IMR-90 (cell line): ENCODE results near the gene LRRC26. TPM values are rescaled to one million over a fixed set of nuclear protein-coding genes. Genes with fewer than 3 reads are reported as not detected.

ENCODE experiments used
- ATAC-seq: fragments of 200-7000 bp; cut with Tn5 transposase; 2 replicates; pipeline ENCODE4 v1.9.1; 2020; ENCODE audit warnings: low read depth, mild to moderate bottlenecking, moderate library complexity
- BruUV-seq: library from RNA; stranded (reverse); fragments of 400-500 nt; replicated peaks from 2 replicates; lab custom pipeline; 2021; lab: Mats Ljungman, UMichigan
- CTCF ChIA-PET: fragments of 300-600 bp; formaldehyde crosslinking; extraction: SDS; loops from one replicate; lab custom pipeline; 2021; ENCODE audit warnings: antibody characterized with exemption; lab: Yijun Ruan, JAX
- POLR2A ChIA-PET: fragments of 300-600 bp; sonication (Branson Sonifier 250); formaldehyde crosslinking; loops from one replicate; lab custom pipeline; 2022; ENCODE audit warnings: antibody characterized with exemption; ENCODE audit not compliant: unreplicated experiment; lab: Charles Lee
- DNase-seq: peaks from one replicate; pipeline ENCODE4 v3.0.0; 2013
- H2AFZ ChIP-seq: replicated peaks from 2 replicates; pipeline ENCODE3; 2013; ENCODE audit warnings: low read length, mild to moderate bottlenecking; ENCODE audit not compliant: poor library complexity
- H2AK5ac ChIP-seq: 2 replicates; pipeline ENCODE4 v1.6.1; 2013; ENCODE audit warnings: low read depth, low read length, inconsistent platforms
- H2AK9ac ChIP-seq: replicated peaks from 2 replicates; pipeline ENCODE3; 2013; ENCODE audit warnings: mild to moderate bottlenecking, low read depth, low read length, moderate library complexity; ENCODE audit not compliant: poor library complexity
- H2BK120ac ChIP-seq: 2 replicates; pipeline ENCODE4 v1.6.1; 2013; ENCODE audit warnings: low read depth, low read length, inconsistent platforms
- H2BK15ac ChIP-seq: 3 replicates; pipeline ENCODE4 v1.6.1; 2013; ENCODE audit warnings: low read depth, low read length, inconsistent platforms
- H2BK20ac ChIP-seq: 2 replicates; pipeline ENCODE4 v1.6.1; 2013; ENCODE audit warnings: low read depth, mild to moderate bottlenecking, inconsistent platforms, low read length, moderate library complexity
- H2BK5ac ChIP-seq: 2 replicates; pipeline ENCODE4 v1.6.1; 2013; ENCODE audit warnings: mild to moderate bottlenecking, low read depth, low read length, inconsistent platforms; ENCODE audit not compliant: poor library complexity, severe bottlenecking
- H3K14ac ChIP-seq: replicated peaks from 2 replicates; pipeline ENCODE4 v1.6.1; 2013; ENCODE audit warnings: low read depth, low read length, inconsistent platforms
- H3K18ac ChIP-seq: 2 replicates; pipeline ENCODE4 v1.6.1; 2013; ENCODE audit warnings: low read depth, low read length, control low read depth
- H3K23ac ChIP-seq: 2 replicates; pipeline ENCODE4 v1.6.1; 2013; ENCODE audit warnings: low read depth, low read length, inconsistent platforms
- H3K27ac ChIP-seq: 2 replicates; pipeline ENCODE4 v1.5.1; 2013; ENCODE audit warnings: mild to moderate bottlenecking, control low read depth, low read length; ENCODE audit not compliant: insufficient read depth
- H3K27me3 ChIP-seq: 2 replicates; pipeline ENCODE4 v1.6.1; 2013; ENCODE audit warnings: low read length; ENCODE audit not compliant: control insufficient read depth, insufficient read depth
- H3K36me3 ChIP-seq: 2 replicates; pipeline ENCODE4 v1.6.1; 2013; ENCODE audit warnings: low read length, mixed read lengths; ENCODE audit not compliant: control insufficient read depth, insufficient read depth
- H3K4ac ChIP-seq: 2 replicates; pipeline ENCODE4 v1.6.1; 2013; ENCODE audit warnings: low read depth, low read length, inconsistent platforms
- H3K4me1 ChIP-seq: 2 replicates; pipeline ENCODE4 v1.6.1; 2013; ENCODE audit warnings: low read length, mixed read lengths; ENCODE audit not compliant: control insufficient read depth, insufficient read depth
- H3K4me2 ChIP-seq: 2 replicates; pipeline ENCODE4 v1.6.1; 2013; ENCODE audit warnings: low read depth, mild to moderate bottlenecking, control low read depth, low read length, moderate library complexity
- H3K4me3 ChIP-seq: 2 replicates; pipeline ENCODE4 v1.5.1; 2013; ENCODE audit warnings: low read depth, mild to moderate bottlenecking, control low read depth, low read length, moderate library complexity; ENCODE audit not compliant: insufficient read depth
- H3K56ac ChIP-seq: 2 replicates; pipeline ENCODE4 v1.6.1; 2013; ENCODE audit warnings: low read length, inconsistent platforms; ENCODE audit not compliant: insufficient read depth; ENCODE audit errors: extremely low read depth
- H3K79me1 ChIP-seq, 2 experiments: 2 replicates each; pipeline ENCODE4 v1.6.1; 2013; ENCODE audit warnings: low read length in 2 of 2, inconsistent platforms in 1 of 2, low read depth in 1 of 2
- H3K9ac ChIP-seq: 2 replicates; pipeline ENCODE4 v1.6.1; 2013; ENCODE audit warnings: low read depth, low read length, control low read depth
- H3K9me1 ChIP-seq: 2 replicates; pipeline ENCODE4 v1.6.1; 2013; ENCODE audit warnings: low read length, inconsistent platforms; ENCODE audit not compliant: insufficient read depth
- H3K9me3 ChIP-seq: 2 replicates; pipeline ENCODE4 v1.6.1; 2013; ENCODE audit warnings: low read length; ENCODE audit not compliant: control insufficient read depth, insufficient read depth
- H4K20me1 ChIP-seq: 2 replicates; pipeline ENCODE4 v1.6.1; 2013; ENCODE audit warnings: low read length, inconsistent platforms; ENCODE audit not compliant: insufficient read depth
- H4K5ac ChIP-seq: 2 replicates; pipeline ENCODE4 v1.6.1; 2013; ENCODE audit warnings: mild to moderate bottlenecking, low read depth, low read length, control low read depth
- H4K8ac ChIP-seq, 2 experiments: 2 replicates each; pipeline ENCODE4 v1.6.1; 2013; ENCODE audit warnings: low read depth in 2 of 2, low read length in 2 of 2, control low read depth in 1 of 2, inconsistent platforms in 1 of 2
- H4K91ac ChIP-seq: 2 replicates; pipeline ENCODE4 v1.6.1; 2013; ENCODE audit warnings: low read depth, low read length, inconsistent platforms; ENCODE audit not compliant: insufficient read depth
- BHLHE40 ChIP-seq: fragments of 150-350 bp; IDR thresholded peaks from 2 replicates; pipeline ENCODE4 v1.6.1; 2016; ENCODE audit warnings: mild to moderate bottlenecking, low read depth, low read length
- CEBPB ChIP-seq: IDR thresholded peaks from 2 replicates; pipeline ENCODE4 v1.6.1; 2012; ENCODE audit warnings: low read depth, low read length, improper control_type of control experiment
- CHD1 ChIP-seq: IDR thresholded peaks from 2 replicates; pipeline ENCODE4 v1.6.1; 2012; ENCODE audit warnings: low read depth, low read length, improper control_type of control experiment
- FOS ChIP-seq: fragments of 150-350 bp; IDR thresholded peaks from 2 replicates; pipeline ENCODE4 v1.6.1; 2016; ENCODE audit warnings: low read depth, low read length
- MAFK ChIP-seq: IDR thresholded peaks from 2 replicates; pipeline ENCODE4 v1.6.1; 2012; ENCODE audit warnings: low read depth, low read length, improper control_type of control experiment
- MAZ ChIP-seq: IDR thresholded peaks from 2 replicates; pipeline ENCODE4 v1.6.1; 2012; ENCODE audit warnings: low read depth, mild to moderate bottlenecking, low read length, improper control_type of control experiment, moderate library complexity, borderline replicate concordance
- MXI1 ChIP-seq: IDR thresholded peaks from 2 replicates; pipeline ENCODE4 v1.6.1; 2012; ENCODE audit warnings: low read depth, mild to moderate bottlenecking, low read length, moderate library complexity, borderline replicate concordance
- NFE2L2 ChIP-seq: fragments of 150-350 bp; IDR thresholded peaks from 2 replicates; pipeline ENCODE4 v1.6.1; 2016; ENCODE audit warnings: low read depth, mild to moderate bottlenecking, low read length
- POLR2A ChIP-seq: IDR thresholded peaks from 2 replicates; pipeline ENCODE4 v1.6.1; 2012; ENCODE audit warnings: mild to moderate bottlenecking, low read depth, low read length
- RAD21 ChIP-seq: IDR thresholded peaks from 2 replicates; pipeline ENCODE4 v1.6.1; 2012; ENCODE audit warnings: low read length, improper control_type of control experiment
- RCOR1 ChIP-seq: IDR thresholded peaks from 2 replicates; pipeline ENCODE4 v1.6.1; 2012; ENCODE audit warnings: mild to moderate bottlenecking, low read length, improper control_type of control experiment; ENCODE audit not compliant: insufficient replicate concordance
- RFX5 ChIP-seq: IDR thresholded peaks from 2 replicates; pipeline ENCODE4 v1.8.0; 2012; ENCODE audit warnings: low read depth, mild to moderate bottlenecking, low read length, moderate library complexity
- SMC3 ChIP-seq: fragments of 150-350 bp; IDR thresholded peaks from 2 replicates; pipeline ENCODE4 v1.6.1; 2016; ENCODE audit warnings: low read depth, mild to moderate bottlenecking, antibody characterized with exemption, low read length, moderate library complexity
- whole genome bisulfite sequencing, 2 experiments: methylation state at CpG; one replicate each; pipeline versions ENCODE4 v1.1.5 to v1.1.7; 2013; ENCODE audit warnings: missing lambda C conversion rate in 2 of 2; ENCODE audit not compliant: insufficient read length in 1 of 2; ENCODE audit errors: extremely low coverage in 2 of 2; 5-methylcytosine and 5-hydroxymethylcytosine counted together
- dilution Hi-C: fragments of 300-500 bp; cut with HindIII; formaldehyde crosslinking; loops from one replicate; pipeline ENCODE4 v1.14.3; 2018; ENCODE audit warnings: low sequenced_read_pairs; ENCODE audit not compliant: unreplicated experiment
- in situ Hi-C: fragments of 300-500 bp; cut with MboI; formaldehyde crosslinking; loops from 3 replicates; pipeline ENCODE4 v1.14.3; 2019; ENCODE audit warnings: low sequenced_read_pairs, inconsistent platforms, mixed read lengths
- intact Hi-C: fragments of 100-400 bp; cut with micrococcal nuclease; formaldehyde crosslinking; loops from 2 replicates; pipeline ENCODE4 v1.10.0; 2022
- polyA plus RNA-seq, 3 experiments: library from polyadenylated mRNA; depleted of rRNA; stranded (reverse); fragments of >200 nt; gene quantifications; 2 replicates each; pipeline ENCODE4 v1.2.3, GENCODE V29; 2012; ENCODE audit warnings: low replicate concordance in 1 of 3
- total RNA-seq: library from RNA; depleted of rRNA; stranded (reverse); fragments of >200 nt; gene quantifications from 2 replicates; pipeline ENCODE4 v1.2.3, GENCODE V29; 2012
- TF ChIP-seq, protein P1 (sequence below): conservative IDR thresholded peaks from 2 replicates; pipeline ENCODE4 v1.5.1; 2012; ENCODE audit warnings: mild to moderate bottlenecking, low read depth, low read length, improper control_type of control experiment
- TF ChIP-seq, protein P2 (sequence below): fragments of 150-350 bp; IDR thresholded peaks from 2 replicates; pipeline ENCODE4 v1.6.1; 2016; ENCODE audit warnings: low read depth, mild to moderate bottlenecking, low read length, moderate library complexity, borderline replicate concordance
- TF ChIP-seq, protein P3 (sequence below): fragments of 150-350 bp; IDR thresholded peaks from 2 replicates; pipeline ENCODE4 v1.6.1; 2017; ENCODE audit warnings: mild to moderate bottlenecking, antibody characterized with exemption, low read length, low read depth

The LRRC26 gene
- total and polyA plus RNA-seq, 2 of the 4 experiments (the other 2 are of a cell fraction): not detected

DNA sequence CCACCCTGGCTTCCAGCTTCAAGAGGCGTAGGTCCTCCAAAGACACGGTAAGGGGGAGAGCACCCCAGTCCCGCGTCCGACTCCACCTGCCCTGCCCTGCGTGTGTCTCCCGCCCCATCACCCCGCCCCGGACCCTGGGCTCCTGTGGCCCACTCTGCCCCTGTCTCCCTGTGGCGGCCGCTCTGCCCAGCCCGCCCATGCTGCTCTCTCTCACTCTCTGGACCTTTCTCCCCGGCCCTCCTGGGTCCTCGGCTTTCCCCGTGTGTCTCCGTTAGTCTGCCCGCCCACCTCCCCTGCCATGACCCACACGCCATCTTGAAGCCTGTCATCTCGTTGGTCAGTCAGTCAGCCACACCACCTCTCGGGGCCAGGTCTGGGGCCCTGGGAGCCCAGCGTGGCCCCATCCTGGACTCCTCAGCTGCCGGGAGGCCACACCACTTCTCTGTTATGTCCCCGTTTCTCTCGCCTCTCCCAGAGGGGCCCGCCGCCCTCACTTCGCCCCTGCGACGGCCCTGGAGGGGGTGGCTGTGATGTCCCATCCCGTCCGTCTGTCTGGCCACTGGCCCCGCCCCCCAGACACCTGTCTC is 4.5 kb downstream of the LRRC26 start:
- dilution Hi-C loops: no loop called here
- Histone ChIP-seq H3K9me3 (no peaks in the 10 kb centered on the region), H3K18ac (no peak overlapping the region), H3K9me1 (no peaks in the 10 kb centered on the region), H2BK20ac (no peak overlapping the region), H2BK15ac (no peak overlapping the region), H3K4me2 (no peak overlapping the region), H3K23ac (no peak overlapping the region), H3K14ac (no peak overlapping the region), H4K8ac (no peak overlapping the region), H3K27ac (no peak overlapping the region), H3K4me1 (peaks cover 4% of the 10 kb centered on the region; the same call in 1 of the 2 replicates), H3K27me3 (peaks cover 90% of the 10 kb centered on the region), H3K79me1 (no peaks in the 10 kb centered on the region), H3K9ac (no peak overlapping the region), H3K4me3 (no peak overlapping the region), H3K56ac (no peak overlapping the region), H2AK5ac (no peak overlapping the region), H2AK9ac (no peak overlapping the region), H3K4ac (no peak overlapping the region), H2BK120ac (no peak overlapping the region), H4K5ac (no peak overlapping the region), H2AFZ (no peak overlapping the region), H4K91ac (no peak overlapping the region), H3K36me3 (no peaks in the 10 kb centered on the region), H2BK5ac (no peak overlapping the region), H4K20me1 (no peaks in the 10 kb centered on the region)
- no peak for ATAC-seq
- no TSS peak for BruUV-seq
- in situ Hi-C loops: no loop called here
- ChIA-PET POLR2A (no interaction called here), CTCF (no interaction called here)
- no peak for DNase-seq
- intact Hi-C loops: no loop called here
- WGBS, 2 experiments: 75% methylated on average over 8 of the region's 32 CpGs; no CpG with 5 or more reads in 1 of the 2 experiments
- TF ChIP-seq, protein P1, sequence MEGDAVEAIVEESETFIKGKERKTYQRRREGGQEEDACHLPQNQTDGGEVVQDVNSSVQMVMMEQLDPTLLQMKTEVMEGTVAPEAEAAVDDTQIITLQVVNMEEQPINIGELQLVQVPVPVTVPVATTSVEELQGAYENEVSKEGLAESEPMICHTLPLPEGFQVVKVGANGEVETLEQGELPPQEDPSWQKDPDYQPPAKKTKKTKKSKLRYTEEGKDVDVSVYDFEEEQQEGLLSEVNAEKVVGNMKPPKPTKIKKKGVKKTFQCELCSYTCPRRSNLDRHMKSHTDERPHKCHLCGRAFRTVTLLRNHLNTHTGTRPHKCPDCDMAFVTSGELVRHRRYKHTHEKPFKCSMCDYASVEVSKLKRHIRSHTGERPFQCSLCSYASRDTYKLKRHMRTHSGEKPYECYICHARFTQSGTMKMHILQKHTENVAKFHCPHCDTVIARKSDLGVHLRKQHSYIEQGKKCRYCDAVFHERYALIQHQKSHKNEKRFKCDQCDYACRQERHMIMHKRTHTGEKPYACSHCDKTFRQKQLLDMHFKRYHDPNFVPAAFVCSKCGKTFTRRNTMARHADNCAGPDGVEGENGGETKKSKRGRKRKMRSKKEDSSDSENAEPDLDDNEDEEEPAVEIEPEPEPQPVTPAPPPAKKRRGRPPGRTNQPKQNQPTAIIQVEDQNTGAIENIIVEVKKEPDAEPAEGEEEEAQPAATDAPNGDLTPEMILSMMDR: no peak
- no peak for TF ChIP-seq RFX5
- TF ChIP-seq, protein P2, sequence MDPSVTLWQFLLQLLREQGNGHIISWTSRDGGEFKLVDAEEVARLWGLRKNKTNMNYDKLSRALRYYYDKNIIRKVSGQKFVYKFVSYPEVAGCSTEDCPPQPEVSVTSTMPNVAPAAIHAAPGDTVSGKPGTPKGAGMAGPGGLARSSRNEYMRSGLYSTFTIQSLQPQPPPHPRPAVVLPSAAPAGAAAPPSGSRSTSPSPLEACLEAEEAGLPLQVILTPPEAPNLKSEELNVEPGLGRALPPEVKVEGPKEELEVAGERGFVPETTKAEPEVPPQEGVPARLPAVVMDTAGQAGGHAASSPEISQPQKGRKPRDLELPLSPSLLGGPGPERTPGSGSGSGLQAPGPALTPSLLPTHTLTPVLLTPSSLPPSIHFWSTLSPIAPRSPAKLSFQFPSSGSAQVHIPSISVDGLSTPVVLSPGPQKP: no peak
- TF ChIP-seq MXI1: no peak
- TF ChIP-seq, protein P3, sequence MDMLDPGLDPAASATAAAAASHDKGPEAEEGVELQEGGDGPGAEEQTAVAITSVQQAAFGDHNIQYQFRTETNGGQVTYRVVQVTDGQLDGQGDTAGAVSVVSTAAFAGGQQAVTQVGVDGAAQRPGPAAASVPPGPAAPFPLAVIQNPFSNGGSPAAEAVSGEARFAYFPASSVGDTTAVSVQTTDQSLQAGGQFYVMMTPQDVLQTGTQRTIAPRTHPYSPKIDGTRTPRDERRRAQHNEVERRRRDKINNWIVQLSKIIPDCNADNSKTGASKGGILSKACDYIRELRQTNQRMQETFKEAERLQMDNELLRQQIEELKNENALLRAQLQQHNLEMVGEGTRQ: no peak
- no peak for TF ChIP-seq BHLHE40
- TF ChIP-seq NFE2L2: no peak
- no peak for TF ChIP-seq RAD21
- TF ChIP-seq FOS: no peak
- no peak for TF ChIP-seq CHD1
- no peak for TF ChIP-seq MAZ
- no peak for TF ChIP-seq POLR2A
- TF ChIP-seq RCOR1: no peak
- TF ChIP-seq MAFK: no peak
- TF ChIP-seq CEBPB: no peak
- no peak for TF ChIP-seq SMC3
